SK-N-DZ (cell line): ENCODE measurements around the gene DCLK1.
"Not testable (repeated sequence)": the region's sequence is repeated elsewhere in the genome, so short reads cannot be mapped to it uniquely, and the experiment has no call there.

ENCODE experiments used
- DNase-seq: peaks from one replicate; pipeline ENCODE4 v3.0.0-alpha.2; 2015; ENCODE audit warnings: low spot score

DCLK1 gene

DNA sequence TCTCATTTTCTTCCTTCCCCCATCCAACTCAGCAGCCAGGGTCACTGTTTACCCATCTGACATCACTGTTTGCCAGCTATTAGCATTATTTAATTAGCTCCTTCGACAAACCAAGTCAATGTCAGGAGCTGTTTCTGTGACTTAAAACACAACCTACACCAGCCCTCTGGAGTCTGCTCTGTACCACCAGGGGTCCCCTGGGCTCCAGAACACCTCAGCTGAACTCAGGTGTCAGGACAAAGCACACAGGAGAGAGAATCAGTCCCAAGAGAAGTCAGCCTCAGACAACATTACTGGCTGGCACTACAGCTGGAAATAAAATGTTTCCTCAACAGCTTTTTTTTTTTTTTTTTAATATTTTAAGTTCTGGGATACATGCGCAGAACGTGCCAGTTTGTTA is 45.1 kb downstream of the DCLK1 start:
- peak; percentile 78 for DNase-seq

DNA sequence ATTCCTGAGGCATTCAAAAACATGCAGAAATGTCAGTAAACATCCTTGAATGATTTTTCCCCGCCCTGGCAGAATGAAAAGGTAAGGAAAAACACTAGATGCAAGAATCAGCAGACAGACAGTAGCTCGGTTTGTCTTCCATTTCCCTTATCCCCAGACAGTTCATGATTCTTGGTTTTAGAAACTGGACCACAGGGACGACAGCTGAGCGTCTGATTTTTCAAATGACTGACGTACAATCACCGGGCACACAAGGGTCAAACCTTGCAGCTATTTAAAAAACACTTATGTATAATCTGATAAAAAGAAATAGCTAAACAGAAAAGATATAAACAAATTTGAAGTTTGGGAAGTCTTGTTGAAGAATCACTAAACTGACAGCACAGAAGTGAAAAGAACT is 47.1 kb downstream of the DCLK1 start:
- no peak for DNase-seq

DNA sequence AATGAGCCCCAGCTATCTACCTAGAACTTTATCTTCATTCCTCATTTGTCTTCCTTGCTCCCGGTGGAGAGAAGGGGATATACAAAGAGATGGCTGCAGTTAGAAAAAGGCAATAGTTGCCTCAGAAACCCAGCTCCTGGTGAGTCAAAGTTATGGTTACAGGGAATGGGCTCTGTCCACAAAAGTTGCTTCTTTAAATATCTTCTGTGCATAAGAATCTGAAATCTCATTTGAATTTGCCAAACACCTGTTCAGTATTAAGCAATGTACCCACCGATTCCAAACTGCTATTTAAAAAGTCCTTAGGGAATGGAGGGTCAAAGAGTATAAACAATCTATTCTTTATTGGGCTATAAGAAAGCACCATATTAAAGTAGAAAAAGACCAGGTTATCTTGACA is 48.4 kb downstream of the DCLK1 start:
- DNase-seq, result no peak

DNA sequence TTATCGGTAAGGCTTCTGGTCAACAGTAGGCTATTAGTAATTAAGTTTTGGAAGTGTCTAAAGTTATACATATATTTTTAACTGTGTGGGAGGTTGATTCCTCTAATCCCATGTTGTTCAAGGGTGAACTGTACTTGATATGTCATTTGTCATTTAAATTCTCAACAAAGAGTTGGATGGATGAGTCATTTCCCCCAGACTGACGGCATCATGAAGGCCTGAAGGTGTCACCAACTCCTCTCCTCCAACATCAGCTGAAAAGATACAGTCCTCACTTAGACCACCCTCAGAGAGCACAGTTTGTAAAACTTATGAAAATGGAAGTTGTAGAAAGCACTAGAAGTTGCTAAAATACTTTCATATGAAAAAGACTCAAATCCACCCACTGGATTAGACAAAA is 48.8 kb downstream of the DCLK1 start:
- DNase-seq, result no peak

DNA sequence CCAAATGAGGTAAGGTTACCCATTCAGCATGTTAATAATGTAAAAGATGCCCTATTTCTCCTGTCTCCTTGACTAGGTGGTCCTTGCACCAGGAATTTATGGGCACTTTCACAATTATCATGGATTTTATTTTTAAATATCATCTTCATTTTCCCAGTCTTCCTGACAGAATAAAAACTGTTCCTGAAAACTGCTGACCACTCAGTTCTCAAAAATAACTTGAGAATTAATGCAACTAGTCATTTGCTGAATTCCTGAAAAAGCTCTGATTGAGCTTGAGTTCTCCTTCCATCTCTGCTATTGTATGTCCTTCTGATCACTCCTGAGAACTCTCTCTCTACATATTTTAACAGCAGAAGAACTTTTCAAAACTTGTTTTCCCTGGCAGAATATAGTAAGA is 55.0 kb downstream of the DCLK1 start:
- no peak for DNase-seq

DNA sequence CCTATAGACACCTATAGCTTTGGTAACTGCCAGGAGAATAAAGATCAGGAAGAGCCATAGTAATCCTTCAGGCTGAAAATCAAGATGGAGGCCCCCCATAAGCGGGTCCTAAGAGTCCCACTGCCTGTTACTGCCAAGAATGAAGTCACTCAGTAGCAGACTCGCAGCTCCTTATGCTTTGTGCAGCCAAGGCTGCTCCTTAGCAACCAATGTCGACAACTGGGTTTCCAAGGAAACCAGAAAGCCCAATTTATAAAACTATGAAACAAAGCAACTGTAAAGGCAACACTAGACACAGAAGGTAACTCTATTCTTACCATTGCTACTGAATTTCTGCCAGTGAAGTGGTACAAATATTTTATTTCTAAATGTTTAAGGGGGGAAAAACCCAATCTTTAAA is 56.5 kb downstream of the DCLK1 start:
- no peak for DNase-seq

DNA sequence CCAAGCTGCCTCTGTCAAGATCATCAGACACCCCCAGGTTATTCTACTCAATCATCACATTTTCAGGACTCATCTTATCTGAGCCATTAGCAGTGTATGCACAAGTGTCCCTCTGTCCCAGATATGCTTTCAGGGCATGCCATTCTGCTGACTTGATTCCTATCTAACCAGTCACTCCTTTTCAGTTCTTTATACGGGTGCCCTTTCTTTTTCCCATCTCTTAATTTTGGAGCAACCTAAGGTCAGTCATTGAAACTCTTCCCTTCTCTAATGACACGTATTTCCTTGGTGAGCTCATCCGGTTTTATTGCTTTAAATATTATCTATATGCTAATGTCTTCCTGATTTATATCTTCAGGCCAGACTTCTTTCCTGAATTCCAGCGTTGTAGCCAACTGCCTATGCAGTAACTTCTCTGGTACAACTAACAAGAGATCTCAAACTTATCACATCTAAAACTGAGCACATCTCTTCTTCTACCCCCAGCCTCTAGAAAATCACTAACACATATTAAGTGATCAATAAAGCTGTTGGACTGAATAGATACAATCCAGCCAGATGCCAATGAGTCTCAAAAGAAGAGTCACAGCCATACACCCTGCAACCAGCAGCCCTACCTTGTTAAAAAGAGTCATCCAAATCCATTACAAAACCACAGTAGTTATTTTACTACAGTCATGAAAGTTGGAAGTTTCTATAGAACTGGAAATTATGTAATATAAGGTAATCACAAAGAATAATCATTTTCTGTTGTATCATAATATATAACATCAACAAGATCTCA is 58.8 kb downstream of the DCLK1 start:
- DNase-seq, result no peak

DNA sequence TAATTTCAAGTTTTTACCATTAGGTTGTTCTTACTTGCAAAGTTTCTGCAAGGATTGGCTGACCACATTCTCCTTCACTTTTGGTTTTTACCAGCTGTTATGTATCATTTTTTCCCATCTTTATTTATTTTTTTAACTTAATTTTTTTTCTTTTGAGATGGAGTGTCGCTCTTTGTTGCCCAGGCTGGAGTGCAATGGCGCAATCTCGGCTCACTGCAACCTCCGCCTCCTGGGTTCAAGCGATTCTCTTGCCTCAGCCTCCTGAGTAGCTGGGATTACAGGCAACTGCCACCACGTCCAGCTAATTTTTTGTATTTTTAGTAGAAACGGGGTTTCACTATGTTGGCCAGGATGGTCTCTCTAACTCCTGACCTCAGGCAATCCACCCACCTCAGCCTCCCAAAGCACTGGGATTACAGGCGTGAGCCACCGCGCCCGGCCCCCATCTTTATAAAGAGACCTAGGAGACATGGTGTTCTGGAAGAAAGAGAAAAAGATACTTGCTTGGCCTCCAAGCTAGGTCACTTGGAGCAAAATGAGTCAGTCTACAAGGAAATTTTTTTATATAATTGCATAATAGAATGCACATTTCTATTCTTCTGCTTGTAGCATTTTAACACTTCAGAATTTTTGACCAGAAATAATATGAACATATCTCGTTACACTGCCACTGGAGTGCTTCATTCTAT is 60.5 kb downstream of the DCLK1 start:
- not testable (repeated sequence) for DNase-seq

DNA sequence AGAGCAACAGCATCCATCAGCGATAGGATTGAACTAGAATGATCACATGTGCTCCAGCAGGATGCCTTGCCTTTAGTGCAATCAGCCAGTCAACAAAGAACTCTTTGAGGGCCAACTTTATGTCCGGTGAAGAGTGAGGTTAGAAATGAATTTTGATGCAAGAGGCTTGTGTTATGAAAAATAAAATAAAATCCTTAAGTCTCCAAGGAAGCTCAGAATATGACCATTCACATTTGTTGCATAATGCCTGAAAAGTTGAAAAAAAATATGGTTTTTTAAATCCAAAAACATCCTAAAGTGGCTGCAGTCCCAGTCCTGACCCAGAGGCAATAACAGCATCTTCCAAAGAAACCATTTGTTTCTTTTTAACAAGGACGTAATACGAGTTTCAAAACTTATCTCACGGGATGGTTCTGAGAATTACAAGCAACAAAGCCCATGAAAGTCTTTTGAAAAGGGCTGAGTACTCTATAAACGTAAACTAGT is 61.3 kb downstream of the DCLK1 start:
- DNase-seq, result no peak

DNA sequence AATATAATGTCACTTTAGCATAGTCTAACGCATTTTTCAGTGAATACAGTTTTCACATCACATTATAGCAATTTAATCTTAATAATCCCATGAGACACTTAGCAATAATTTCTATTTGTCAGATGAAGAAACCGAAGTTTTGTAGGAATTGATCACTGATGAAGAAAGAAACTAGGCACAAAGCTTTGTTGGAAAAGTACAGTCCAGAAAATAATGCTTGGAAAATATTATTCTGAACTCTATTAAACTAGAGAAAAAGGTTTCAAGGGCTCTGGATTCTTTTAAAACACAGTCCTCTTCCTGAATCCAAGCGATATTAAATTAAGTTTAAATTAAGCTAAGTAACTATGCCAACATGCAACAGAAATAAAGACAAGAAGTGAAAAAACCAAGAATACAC is 62.2 kb downstream of the DCLK1 start:
- DNase-seq, result no peak

DNA sequence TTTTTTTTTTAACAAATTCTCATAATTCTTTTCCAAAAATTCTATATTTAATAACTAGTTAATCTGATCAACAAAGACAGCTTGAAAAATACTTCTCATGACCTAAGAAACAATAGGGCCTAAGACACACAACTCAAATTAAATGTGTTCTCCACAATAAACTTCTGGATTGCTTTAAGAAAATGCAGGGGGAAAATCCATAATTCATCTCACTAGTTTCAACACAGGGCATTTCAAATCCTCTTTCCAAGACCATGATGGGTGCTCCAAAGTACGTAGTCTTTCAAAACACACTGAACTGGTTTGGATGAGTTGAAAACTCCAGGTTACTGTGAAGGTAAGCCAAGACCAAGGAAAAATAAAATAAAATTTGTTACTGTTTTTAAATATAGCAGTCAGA is 62.6 kb downstream of the DCLK1 start:
- no peak for DNase-seq

DNA sequence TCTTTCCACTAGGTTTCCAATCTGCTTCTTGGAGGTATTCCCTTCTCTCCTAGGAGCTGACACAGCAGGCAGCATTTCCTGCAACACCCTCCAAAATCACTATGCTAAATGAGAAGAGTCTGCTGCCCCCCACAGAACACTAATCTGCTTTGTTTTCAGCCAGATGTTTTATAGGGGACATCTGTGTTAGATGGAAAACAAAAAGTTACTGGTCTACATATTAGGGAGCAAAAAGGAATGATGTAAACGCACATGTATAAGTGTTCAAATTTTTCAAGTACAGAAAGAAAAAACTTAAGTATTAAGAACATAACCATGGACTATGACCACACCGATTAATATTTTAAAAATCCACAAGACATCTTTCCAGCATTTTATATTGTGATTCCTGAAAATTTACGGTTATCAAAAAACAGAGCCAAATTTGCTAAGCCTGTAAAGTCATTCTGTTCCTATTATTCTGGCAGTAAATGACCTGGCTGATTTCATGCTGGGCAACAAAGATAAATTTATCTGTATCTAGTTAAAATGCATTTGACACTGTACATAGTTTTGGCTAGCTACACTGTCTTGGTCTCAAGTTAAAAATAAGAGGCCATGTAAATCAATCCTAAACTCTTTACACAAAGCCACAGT is 63.3 kb downstream of the DCLK1 start:
- DNase-seq, result no peak

DNA sequence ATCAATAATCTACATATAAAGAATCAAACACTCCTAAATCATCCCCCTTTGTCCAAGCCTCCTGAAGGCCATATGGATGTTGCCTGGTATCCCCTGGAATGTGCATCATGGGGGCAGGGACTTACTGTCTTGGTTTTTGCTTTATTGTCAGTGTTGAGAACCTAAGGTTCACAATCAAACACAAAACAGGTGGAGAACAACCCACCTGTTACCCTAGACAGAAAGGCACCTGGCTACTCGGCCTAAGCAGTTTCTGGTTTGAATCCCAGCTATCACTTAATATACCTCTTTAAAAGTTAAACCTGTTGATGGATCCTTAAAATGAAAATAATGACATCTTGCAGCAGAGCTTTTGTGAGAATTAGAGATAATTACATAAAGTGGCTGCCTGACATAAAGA is 68.9 kb downstream of the DCLK1 start:
- DNase-seq, result no peak

DNA sequence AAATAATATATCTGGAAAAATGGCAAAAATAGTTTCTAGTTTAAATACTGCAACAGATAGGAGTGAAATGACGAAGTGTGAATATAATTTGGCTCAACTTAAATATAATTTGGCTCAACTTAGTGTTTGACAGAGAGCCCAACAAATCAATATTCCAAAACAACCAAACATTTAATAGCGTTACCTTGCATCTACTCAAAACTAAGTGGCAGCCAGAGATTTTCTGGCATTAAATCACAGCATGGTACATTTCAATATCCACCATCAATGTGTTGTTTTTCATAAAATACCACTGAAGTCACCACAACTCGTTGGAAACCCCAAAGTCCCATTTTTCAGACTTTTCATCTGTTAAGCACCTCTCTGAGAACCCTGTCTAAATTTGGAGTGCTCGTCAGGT is 69.6 kb downstream of the DCLK1 start:
- DNase-seq, result no peak

DNA sequence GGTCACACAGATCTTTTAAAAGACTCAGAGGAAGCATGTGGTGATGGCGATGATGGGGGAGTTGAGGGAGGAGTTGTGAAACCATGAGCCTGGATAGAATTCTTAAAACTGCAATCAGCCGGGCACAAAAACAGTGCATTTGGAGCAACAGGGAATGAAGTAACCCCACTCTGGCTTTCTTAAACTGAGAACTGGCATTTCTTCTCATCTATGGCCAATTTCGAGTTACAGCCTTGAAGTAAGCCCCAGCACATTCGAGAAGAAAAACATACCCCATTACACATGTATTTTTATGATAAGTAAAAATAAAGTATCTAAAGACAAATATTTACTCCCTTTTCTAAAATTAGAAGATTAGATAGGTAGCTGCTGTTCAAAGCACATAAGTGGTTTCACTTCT is 70.1 kb downstream of the DCLK1 start:
- DNase-seq, result no peak

DNA sequence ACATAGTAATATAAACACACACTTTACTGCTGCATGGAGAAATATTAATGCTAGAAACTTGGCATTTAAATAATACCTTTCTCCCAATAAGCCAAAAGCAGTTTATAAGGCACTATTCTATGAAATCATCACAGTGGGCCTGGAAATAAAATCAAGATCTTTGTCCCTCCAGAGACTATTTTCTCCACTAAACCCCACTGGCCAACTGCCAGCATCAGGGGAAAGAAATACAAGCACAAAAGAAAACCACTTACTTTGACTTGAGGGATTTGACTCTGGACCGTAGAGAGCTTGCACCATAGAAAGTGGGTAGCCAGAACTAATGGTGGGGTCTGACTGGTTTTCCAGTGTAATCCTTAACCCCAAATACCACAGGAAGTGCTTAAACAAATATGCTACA is 71.9 kb downstream of the DCLK1 start:
- no peak for DNase-seq

DNA sequence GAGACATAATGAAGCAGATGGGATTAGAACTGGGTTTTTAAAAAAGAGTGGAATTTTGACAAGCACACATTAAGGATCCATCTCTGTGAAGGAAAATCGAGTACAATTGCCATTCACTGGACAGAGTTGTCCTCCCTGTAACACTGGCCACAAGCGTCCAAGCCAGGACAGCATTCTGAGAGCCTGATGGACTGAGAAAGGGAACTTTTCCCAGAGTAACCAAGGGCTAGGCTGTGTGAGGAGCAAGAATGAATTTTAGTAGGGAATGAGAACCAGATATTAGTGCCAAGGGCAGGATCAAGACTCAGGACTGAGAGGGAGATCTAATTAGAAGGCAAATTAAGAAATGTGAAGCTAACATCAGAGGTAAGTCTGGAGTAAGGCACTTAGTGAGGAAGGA is 73.1 kb downstream of the DCLK1 start:
- no peak for DNase-seq

DNA sequence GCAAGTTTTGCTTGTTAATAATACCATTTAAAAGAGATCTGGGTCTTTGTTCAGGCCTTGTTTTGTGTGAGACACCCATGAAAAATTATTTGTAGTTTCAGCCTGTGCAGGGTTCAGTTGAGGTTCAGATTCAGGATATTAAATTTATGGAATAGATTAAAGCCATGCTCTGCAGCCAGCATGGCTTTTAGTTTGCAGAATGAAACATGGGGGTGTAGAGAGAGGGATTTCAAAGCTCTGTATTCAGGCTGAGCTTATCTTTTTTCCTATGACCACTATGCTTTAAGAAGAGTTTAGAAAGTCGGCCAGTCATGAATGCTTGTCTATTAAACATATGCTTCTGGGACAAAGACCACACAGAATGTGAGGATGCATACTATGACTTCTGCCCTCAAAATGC is 73.6 kb downstream of the DCLK1 start:
- DNase-seq, result no peak

DNA sequence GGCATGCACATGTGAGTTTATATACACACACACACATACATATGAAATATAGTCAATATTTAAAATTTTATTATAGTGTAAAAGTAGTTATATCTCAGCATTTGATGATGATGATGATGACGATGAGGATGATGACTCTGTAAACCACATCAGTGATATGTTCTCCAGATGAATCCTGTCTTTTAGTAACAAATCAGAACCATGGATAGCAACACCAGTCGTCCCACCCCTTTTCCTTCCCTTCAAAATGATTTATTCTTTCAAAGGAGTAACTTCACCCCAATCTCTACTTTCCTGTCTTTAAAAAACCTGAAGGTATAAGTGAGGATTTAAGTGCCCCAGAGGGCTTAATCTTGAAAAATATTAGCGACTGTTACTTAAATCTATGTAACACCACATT is 74.1 kb downstream of the DCLK1 start:
- no peak for DNase-seq

DNA sequence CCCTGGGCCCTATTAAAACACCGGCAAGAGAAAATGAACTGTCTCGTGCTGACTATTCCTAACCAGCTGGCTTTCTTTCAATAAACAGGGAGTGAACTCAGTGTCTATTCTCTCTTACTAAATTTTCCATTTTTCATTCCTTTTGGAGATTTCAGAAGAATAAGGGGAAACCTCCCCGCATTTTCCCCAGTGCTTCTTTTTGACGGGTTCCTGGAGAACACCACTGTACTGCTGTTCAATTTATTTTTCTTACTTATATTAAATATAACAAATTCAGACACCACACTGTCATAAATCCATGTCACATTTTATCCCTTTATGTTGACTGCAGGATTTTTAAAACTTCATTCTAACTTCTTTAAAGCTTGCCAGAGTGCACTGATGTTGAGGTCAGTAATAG is 75.8 kb downstream of the DCLK1 start:
- no peak for DNase-seq

DNA sequence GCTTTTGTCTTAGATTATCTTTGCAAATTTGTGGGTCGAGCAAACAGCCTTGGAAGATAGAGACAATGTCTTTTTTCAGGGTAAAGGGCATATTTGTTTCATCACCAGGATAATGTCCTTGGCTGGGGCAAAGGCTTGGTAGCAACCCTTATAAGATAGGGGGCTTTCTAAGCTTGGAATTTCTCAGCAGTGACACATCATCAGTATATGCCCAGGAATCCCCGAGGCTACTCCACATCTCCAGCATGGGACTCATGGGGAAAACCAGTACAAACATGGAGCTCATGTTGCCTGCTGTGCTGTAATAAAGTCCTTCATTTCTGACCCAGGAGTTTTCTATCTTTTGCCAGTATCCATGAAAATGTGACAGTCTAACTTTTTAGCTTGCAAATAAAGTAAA is 77.1 kb downstream of the DCLK1 start:
- no peak for DNase-seq

DNA sequence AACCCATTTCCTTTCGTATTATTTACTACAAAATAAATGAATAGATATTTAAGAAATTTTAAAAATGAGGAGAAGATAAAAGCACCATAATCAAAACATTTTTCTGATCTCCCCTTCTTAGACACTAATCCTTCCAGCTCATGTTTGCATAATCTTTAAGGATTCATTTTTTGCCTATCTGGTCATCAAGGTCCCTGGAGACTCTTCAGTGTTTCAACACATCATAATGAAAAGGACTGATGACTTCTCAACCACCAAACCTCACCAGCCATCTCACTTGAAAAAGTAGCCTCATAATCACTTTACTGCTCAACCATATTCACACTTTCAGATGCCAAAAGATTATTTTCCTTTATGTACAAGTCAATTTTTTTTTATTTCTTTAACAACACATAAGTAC is 80.1 kb downstream of the DCLK1 start:
- no peak for DNase-seq

DNA sequence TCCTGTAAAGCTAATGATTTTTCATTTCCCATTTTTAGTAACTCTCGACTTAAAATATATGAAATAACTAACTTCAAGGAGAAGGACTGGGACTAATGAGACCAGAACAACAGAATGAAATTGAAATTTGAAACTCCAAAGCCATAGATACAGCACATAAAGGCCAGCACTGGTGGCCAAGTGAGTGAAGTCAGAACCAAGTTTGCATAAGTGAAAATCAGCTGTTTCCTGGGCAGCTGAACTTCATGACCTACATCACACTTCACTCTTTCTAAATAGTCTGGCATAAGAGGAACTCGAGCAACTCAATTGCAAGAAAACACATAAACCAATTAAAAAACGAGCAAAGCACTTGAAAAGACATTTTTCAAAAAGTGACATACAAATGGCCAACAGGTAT is 84.5 kb downstream of the DCLK1 start:
- no peak for DNase-seq
